H1 (cell line): ENCODE data around the gene CSTF3. TPM values are rescaled to one million over a fixed set of nuclear protein-coding genes. Genes with fewer than 3 reads are reported as not detected.

Experiments
- CTCF ChIA-PET: fragments of 300-600 bp; sonication (Branson Sonifier 250); formaldehyde crosslinking; loops from one replicate; lab custom pipeline; 2021; ENCODE audit not compliant: partially characterized antibody; lab: Charles Lee
- POLR2A ChIA-PET: fragments of 300-600 bp; sonication (Branson Sonifier 250); formaldehyde crosslinking; loops from one replicate; lab custom pipeline; 2021; ENCODE audit warnings: inconsistent platforms; ENCODE audit not compliant: partially characterized antibody; lab: Charles Lee
- DNase-seq, 2 experiments: peaks; one replicate each; pipeline versions ENCODE4 v3.0.0 to v3.0.0-alpha.2; 2010 to 2022; ENCODE audit warnings: low spot score in 2 of 2, low read depth in 1 of 2, mixed read lengths in 1 of 2
- FAIRE-seq: peaks from 2 replicates; lab custom pipeline; 2011; peaks lifted over from hg19 to GRCh38; lab: Jason Lieb, UNC
- H2AFZ ChIP-seq: 2 replicates; pipeline ENCODE4 v1.8.1; 2012; ENCODE audit warnings: low read length, inconsistent platforms
- H2AK5ac ChIP-seq: 2 replicates; pipeline ENCODE4 v1.6.1; 2013; ENCODE audit warnings: low read depth, low read length
- H2BK120ac ChIP-seq: replicated peaks from 2 replicates; pipeline ENCODE3; 2013; ENCODE audit warnings: low read depth, low read length, inconsistent platforms
- H2BK12ac ChIP-seq: 2 replicates; pipeline ENCODE4 v1.6.1; 2013; ENCODE audit warnings: low read depth, low read length
- H2BK15ac ChIP-seq: 2 replicates; pipeline ENCODE4 v1.6.1; 2013; ENCODE audit warnings: low read length
- H2BK20ac ChIP-seq: 2 replicates; pipeline ENCODE4 v1.6.1; 2013; ENCODE audit warnings: low read length
- H2BK5ac ChIP-seq: 2 replicates; pipeline ENCODE4 v1.6.1; 2013; ENCODE audit warnings: low read depth, low read length
- H3K14ac ChIP-seq: 2 replicates; pipeline ENCODE4 v1.6.1; 2013; ENCODE audit warnings: inconsistent platforms; ENCODE audit not compliant: insufficient read length
- H3K18ac ChIP-seq: 2 replicates; pipeline ENCODE4 v1.6.1; 2013; ENCODE audit warnings: low read length; ENCODE audit errors: extremely low read depth
- H3K23ac ChIP-seq: 2 replicates; pipeline ENCODE4 v1.6.1; 2013; ENCODE audit warnings: inconsistent platforms; ENCODE audit not compliant: insufficient read length
- H3K23me2 ChIP-seq: 2 replicates; pipeline ENCODE4 v1.6.1; 2013; ENCODE audit warnings: low read depth, low read length
- H3K27ac ChIP-seq: 2 replicates; pipeline ENCODE4 v1.6.1; 2011; ENCODE audit warnings: low read depth, low read length, inconsistent platforms
- H3K27me3 ChIP-seq, 4 experiments: replicated peaks in 1 of 4; 1 replicate in 1 of 4; 2 replicates in 3 of 4; pipeline versions ENCODE4 v1.6.1 to v1.8.1; 2011 to 2013; ENCODE audit warnings: low read length in 3 of 4, mild to moderate bottlenecking in 3 of 4, inconsistent platforms in 2 of 4, mixed read lengths in 2 of 4, moderate library complexity in 1 of 4; ENCODE audit not compliant: control insufficient read depth in 3 of 4, insufficient read depth in 3 of 4; ENCODE audit errors: extremely low read depth in 1 of 4
- H3K36me3 ChIP-seq, 4 experiments: 2 replicates each; pipeline versions ENCODE4 v1.6.1 to v1.8.1; 2011 to 2013; ENCODE audit warnings: mild to moderate bottlenecking in 4 of 4, low read length in 3 of 4, moderate library complexity in 2 of 4, control low read depth in 1 of 4, inconsistent platforms in 1 of 4; ENCODE audit not compliant: insufficient read depth in 4 of 4, control insufficient read depth in 2 of 4
- H3K4ac ChIP-seq: replicated peaks from 2 replicates; pipeline ENCODE3; 2013; ENCODE audit warnings: low read length, low read depth, mixed read lengths, inconsistent platforms; ENCODE audit not compliant: insufficient read length
- H3K4me1 ChIP-seq, 4 experiments: replicated peaks in 1 of 4; 1 replicate in 1 of 4; 2 replicates in 3 of 4; pipeline versions ENCODE4 v1.6.1 to v1.8.1; 2011 to 2013; ENCODE audit warnings: low read length in 3 of 4, inconsistent platforms in 2 of 4, mixed read lengths in 1 of 4; ENCODE audit not compliant: insufficient read depth in 4 of 4, control insufficient read depth in 3 of 4
- H3K4me2 ChIP-seq, 2 experiments: 2 replicates each; pipeline versions ENCODE4 v1.6.1 to v1.8.1; 2011 to 2013; ENCODE audit warnings: low read depth in 2 of 2, low read length in 2 of 2, control low read depth in 1 of 2, inconsistent platforms in 1 of 2, mild to moderate bottlenecking in 1 of 2; ENCODE audit not compliant: insufficient read depth in 1 of 2
- H3K4me3 ChIP-seq, 4 experiments: fragments of 200-600, 300-600 bp in 1 of 4; sonication (generic), shearing (Covaris generic), sonication (Bioruptor Twin) in 1 of 4; 2 replicates each; pipeline versions ENCODE4 v1.5.1 to v1.8.1; 2011 to 2016; ENCODE audit warnings: low read length in 4 of 4, low read depth in 3 of 4, control low read depth in 2 of 4, inconsistent platforms in 2 of 4, mild to moderate bottlenecking in 2 of 4, mixed read lengths in 1 of 4, moderate library complexity in 1 of 4; ENCODE audit not compliant: insufficient read depth in 2 of 4; ENCODE audit errors: extremely low read depth in 1 of 4
- H3K56ac ChIP-seq: replicated peaks from 2 replicates; pipeline ENCODE3; 2013; ENCODE audit warnings: low read depth, mild to moderate bottlenecking, mixed read lengths, low read length, inconsistent platforms; ENCODE audit not compliant: insufficient read length
- H3K79me1 ChIP-seq: 2 replicates; pipeline ENCODE4 v1.6.1; 2013; ENCODE audit warnings: low read depth, low read length, control low read depth
- H3K79me2 ChIP-seq, 2 experiments: 2 replicates each; pipeline versions ENCODE4 v1.6.1 to v1.8.1; 2012 to 2013; ENCODE audit warnings: low read length in 2 of 2, mild to moderate bottlenecking in 2 of 2, inconsistent platforms in 1 of 2; ENCODE audit not compliant: insufficient read depth in 2 of 2, control insufficient read depth in 1 of 2
- H3K9ac ChIP-seq, 4 experiments: replicated peaks in 1 of 4; 1 replicate in 1 of 4; 2 replicates in 3 of 4; pipeline versions ENCODE4 v1.6.1 to v1.8.1; 2011 to 2013; ENCODE audit warnings: low read depth in 3 of 4, low read length in 3 of 4, control low read depth in 2 of 4, mild to moderate bottlenecking in 2 of 4, moderate library complexity in 2 of 4, inconsistent platforms in 1 of 4; ENCODE audit errors: extremely low read depth in 1 of 4
- H3K9me3 ChIP-seq, 2 experiments: 2 replicates each; pipeline versions ENCODE4 v1.6.1 to v1.8.1; 2012 to 2013; ENCODE audit warnings: mild to moderate bottlenecking in 2 of 2, moderate library complexity in 2 of 2, control low read depth in 1 of 2, inconsistent platforms in 1 of 2, low read depth in 1 of 2, low read length in 1 of 2, mixed read lengths in 1 of 2; ENCODE audit not compliant: insufficient read depth in 2 of 2
- H4K20me1 ChIP-seq, 2 experiments: replicated peaks in 1 of 2; 2 replicates each; pipeline versions ENCODE3 to v1.8.1; 2011 to 2013; ENCODE audit warnings: inconsistent platforms in 2 of 2, low read length in 2 of 2, mild to moderate bottlenecking in 1 of 2; ENCODE audit not compliant: insufficient read depth in 2 of 2, control insufficient read depth in 1 of 2
- H4K5ac ChIP-seq: 2 replicates; pipeline ENCODE4 v1.6.1; 2013; ENCODE audit warnings: low read length, low read depth, mixed read lengths, inconsistent platforms; ENCODE audit not compliant: insufficient read length
- H4K8ac ChIP-seq: 2 replicates; pipeline ENCODE4 v1.8.0; 2013; ENCODE audit warnings: mild to moderate bottlenecking, moderate library complexity, low read length, inconsistent platforms; ENCODE audit not compliant: insufficient read depth; ENCODE audit errors: extremely low read depth
- H4K91ac ChIP-seq: replicated peaks from 2 replicates; pipeline ENCODE3; 2013; ENCODE audit warnings: low read length, mixed read lengths, inconsistent platforms; ENCODE audit not compliant: insufficient read length
- ASH2L ChIP-seq: fragments of 200-600, 300-600 bp; sonication (generic); IDR thresholded peaks from one replicate; pipeline ENCODE4 v1.7.1; 2017; ENCODE audit warnings: low read length
- CBX5 ChIP-seq: fragments of 300-800, 300-1000 bp; sonication (generic); IDR thresholded peaks from 2 replicates; pipeline ENCODE4 v1.7.1; 2016; ENCODE audit warnings: antibody characterized with exemption, low read length, low read depth
- FOSL1 ChIP-seq: IDR thresholded peaks from 2 replicates; pipeline ENCODE4 v1.6.1; 2011; ENCODE audit warnings: mild to moderate bottlenecking, low read depth, low read length, moderate library complexity; ENCODE audit not compliant: insufficient read depth
- GTF2F1 ChIP-seq: IDR thresholded peaks from 2 replicates; pipeline ENCODE4 v1.6.1; 2012; ENCODE audit warnings: low read depth, low read length, improper control_type of control experiment, borderline replicate concordance
- HDAC6 ChIP-seq: IDR thresholded peaks from one replicate; pipeline ENCODE4 v1.7.1; 2012; ENCODE audit warnings: low read depth, mild to moderate bottlenecking, inconsistent platforms, low read length, moderate library complexity
- NRF1 ChIP-seq: IDR thresholded peaks from 2 replicates; pipeline ENCODE4 v1.6.1; 2011; ENCODE audit warnings: mild to moderate bottlenecking, low read depth, low read length, improper control_type of control experiment
- PHF8 ChIP-seq: fragments of 200-600 bp; sonication (generic); conservative IDR thresholded peaks from 2 replicates; pipeline ENCODE4 v1.7.1; 2012; ENCODE audit warnings: low read depth, mild to moderate bottlenecking, inconsistent platforms, low read length, moderate library complexity
- POLR2A ChIP-seq, 2 experiments: IDR thresholded peaks; 1 replicate in 1 of 2; 2 replicates in 1 of 2; pipeline ENCODE4 v1.6.1; 2011; ENCODE audit warnings: low read depth in 2 of 2, low read length in 2 of 2, mild to moderate bottlenecking in 2 of 2; ENCODE audit errors: control extremely low read depth in 1 of 2
- RFX5 ChIP-seq: IDR thresholded peaks from 2 replicates; pipeline ENCODE4 v1.6.1; 2011; ENCODE audit warnings: low read depth, low read length, improper control_type of control experiment, borderline replicate concordance
- RNF2 ChIP-seq: fragments of 200-900, 300-1000 bp; sonication (generic); IDR thresholded peaks from 2 replicates; pipeline ENCODE4 v1.7.1; 2016; ENCODE audit warnings: borderline replicate concordance, low read depth, mild to moderate bottlenecking, antibody characterized with exemption, low read length; ENCODE audit not compliant: poor library complexity, severe bottlenecking; ENCODE audit errors: missing control alignments
- SIRT6 ChIP-seq: IDR thresholded peaks from one replicate; pipeline ENCODE4 v1.7.1; 2012; ENCODE audit warnings: low read length, inconsistent platforms
- TEAD4 ChIP-seq: IDR thresholded peaks from 2 replicates; pipeline ENCODE4 v1.6.1; 2012; ENCODE audit warnings: low read depth, low read length, inconsistent platforms, mixed read lengths
- WGBS, 2 experiments: shearing (Covaris generic) in 1 of 2; methylation state at CpG; one replicate each; pipeline versions ENCODE4 v1.1.6 to v1.1.7; 2013 to 2015; ENCODE audit warnings: low lambda C conversion rate in 2 of 2, mixed read lengths in 2 of 2, inconsistent platforms in 1 of 2, low coverage in 1 of 2, missing lambda C conversion rate in 1 of 2; ENCODE audit not compliant: insufficient replicate concordance in 2 of 2, insufficient coverage in 1 of 2, insufficient read length in 1 of 2; ENCODE audit errors: extremely low coverage in 1 of 2, missing lambda C conversion rate in 1 of 2; 5-methylcytosine and 5-hydroxymethylcytosine counted together
- polyA plus RNA-seq, 7 experiments: library from polyadenylated mRNA; depleted of rRNA in 3 of 7; stranded (reverse) in 5 of 7; unstranded in 2 of 7; fragments of >200 nt in 5 of 7; fragments of 200-250 nt in 2 of 7; gene quantifications; 1 replicate in 5 of 7; 2 replicates in 1 of 7; 4 replicates in 1 of 7; pipeline versions ENCODE4 v1.2.1 to v1.2.3, GENCODE V29; 2011 to 2013; ENCODE audit warnings: missing spikeins in 2 of 7, mixed read lengths in 2 of 7
- total RNA-seq: library from RNA; stranded (reverse); fragmentation: NEBNext Ultra II Directional; extraction: Animal tissue kit (Norgen Biotek cat#: 25700); gene quantifications from 2 replicates; pipeline ENCODE4 v1.2.1, GENCODE V29; 2021

Gene CSTF3
- total and polyA plus RNA-seq, 2 of the 8 experiments (the other 6 are each of a cell fraction or from before 2014, with no cell fraction given), result 22.3 to 54.7 TPM

DNA sequence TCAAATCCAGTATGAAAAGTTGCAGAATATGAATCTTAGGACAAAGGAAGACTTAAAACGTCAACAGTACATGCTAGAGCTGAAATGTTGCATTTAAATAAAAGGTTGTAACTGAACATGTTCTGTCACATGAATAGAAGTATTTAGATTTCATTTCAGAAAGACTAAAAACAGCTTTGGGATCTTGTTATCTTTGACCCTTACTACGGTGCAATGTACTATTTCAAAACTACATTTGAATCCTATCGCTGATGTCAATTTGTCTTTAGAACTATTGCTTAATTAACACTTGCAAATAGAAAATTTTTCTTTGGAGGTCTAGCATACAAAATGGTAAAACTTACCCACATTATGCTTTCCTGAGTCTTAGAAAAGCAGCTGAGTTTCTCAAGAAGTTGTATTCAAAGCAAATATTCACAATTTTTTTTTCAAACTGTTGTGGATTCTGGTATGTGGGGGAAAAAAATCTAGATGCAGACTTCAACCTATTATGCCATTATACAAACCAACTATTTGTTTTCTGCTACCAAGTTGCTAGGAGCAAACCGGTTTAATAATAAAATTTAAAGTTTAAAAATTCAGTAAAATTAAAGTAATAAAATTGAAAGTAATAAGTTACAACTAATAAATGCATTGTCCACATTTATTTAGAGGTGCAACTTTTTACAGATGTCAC, 25.4 kb downstream of the CSTF3 start:
- Histone ChIP-seq H3K23ac (no peak overlapping the region), H3K4me1 (peaks cover 0 to 17% (median 3%) of the 10 kb centered on the region in 4 experiments; a peak in 4 of 7 replicates), H4K20me1 (peaks cover 0 to 5% of the 10 kb centered on the region in 2 experiments), H3K27me3 (no peaks in the 10 kb centered on the region), H2BK120ac (no peak overlapping the region), H2BK5ac (no peak overlapping the region), H3K9ac (no peak overlapping the region), H3K23me2 (no peaks in the 10 kb centered on the region; the same call in 1 of the 2 replicates), H2BK15ac (no peak overlapping the region), H3K4ac (no peak overlapping the region), H2AK5ac (no peak overlapping the region), H3K56ac (no peak overlapping the region), H2BK12ac (no peak overlapping the region), H3K14ac (no peak overlapping the region), H3K27ac (no peak overlapping the region), H3K36me3 (peaks cover 0 to 41% (median 8%) of the 10 kb centered on the region in 4 experiments; a peak in 5 of 8 replicates), H4K8ac (no peak overlapping the region), H3K4me3 (no peak overlapping the region), H3K79me2 (peaks cover 0 to 13% of the 10 kb centered on the region in 2 experiments; a peak in 2 of 4 replicates), H2AFZ (no peak overlapping the region), H3K18ac (no peak overlapping the region), H3K4me2 (no peak overlapping the region), H3K79me1 (no peaks in the 10 kb centered on the region), H4K91ac (no peak overlapping the region), H2BK20ac (no peak overlapping the region), H4K5ac (no peak overlapping the region), H3K9me3 (no peaks in the 10 kb centered on the region; a peak in 1 of 4 replicates)
- DNase-seq, result no peak
- CTCF ChIA-PET, result interaction anchor here (0.6 to 2.7 kb wide), 2 partner anchors 10 to 275 kb away, joined by 3 to 12 read pairs; no protein-coding TSS in a partner anchor
- WGBS, 2 experiments, result 80% methylated on average over 4 of the region's 4 CpGs; no CpG with 5 or more reads in 1 of the 2 experiments
- TF ChIP-seq POLR2A (IDR thresholded peaks at IDR 0.05; ENCODE audit: control extremely low read depth in 1 of 2, low read depth in 2 of 2, low read length in 2 of 2) (no peak), TEAD4 (no peak), HDAC6 (no peak), PHF8 (no peak), CBX5 (no peak), GTF2F1 (no peak), NRF1 (no peak), ASH2L (no peak), FOSL1 (no peak), RNF2 (no peak), SIRT6 (no peak), RFX5 (no peak)
- FAIRE-seq, result no peak
- POLR2A ChIA-PET, result interaction anchor here (0.8 to 4.4 kb wide), 11 partner anchors 9 to 26 kb away, joined by 3 to 34 read pairs (median 5); no protein-coding TSS in a partner anchor
